B cell (primary cell): ENCODE measurements around the gene C11orf86. TPM values are rescaled to one million over a fixed set of nuclear protein-coding genes. Genes with fewer than 3 reads are reported as not detected.

Experiments used
- ATAC-seq: fragments of 200-7000 bp; cut with Tn5 transposase; one replicate; pipeline ENCODE4 v1.10.0; 2021; ENCODE audit warnings: low read depth, mild to moderate bottlenecking, moderate number of reproducible peaks, moderate library complexity
- CTCF ChIA-PET: fragments of 350-600 bp; sonication (Branson Sonifier 250); formaldehyde crosslinking; loops from one replicate; lab custom pipeline; 2021; ENCODE audit warnings: antibody characterized with exemption, inconsistent platforms; lab: Charles Lee
- POLR2A ChIA-PET: fragments of 350-600 bp; sonication (Branson Sonifier 250); formaldehyde crosslinking; loops from one replicate; lab custom pipeline; 2021; ENCODE audit warnings: antibody characterized with exemption; lab: Charles Lee
- DNase-seq: peaks from one replicate; pipeline ENCODE4 v3.0.0; 2013
- H2AFZ ChIP-seq: 2 replicates; pipeline ENCODE4 v1.6.1; 2012; ENCODE audit warnings: mild to moderate bottlenecking, low read depth, low read length; ENCODE audit not compliant: insufficient read depth, poor library complexity, severe bottlenecking
- H3K27ac ChIP-seq, 2 donors: 1 replicate in 1 of 2; 2 replicates in 1 of 2; pipeline ENCODE4 v1.5.1; 2012 to 2013; ENCODE audit warnings: low read length in 2 of 2, mild to moderate bottlenecking in 2 of 2, moderate library complexity in 1 of 2
- H3K27me3 ChIP-seq, 4 experiments: fragments of 200-600 bp in 1 of 4; sonication (generic) in 1 of 4; replicated peaks in 1 of 4; 1 replicate in 2 of 4; 2 replicates in 2 of 4; pipeline versions ENCODE4 v1.6.1 to v1.7.0; 2013 to 2016; ENCODE audit warnings: low read length in 3 of 4, mild to moderate bottlenecking in 2 of 4, mixed read lengths in 1 of 4, moderate library complexity in 1 of 4; ENCODE audit not compliant: insufficient read depth in 4 of 4, control insufficient read depth in 3 of 4; ENCODE audit errors: control extremely low read depth in 1 of 4
- H3K36me3 ChIP-seq, 2 experiments: replicated peaks in 1 of 2; 1 replicate in 1 of 2; 2 replicates in 1 of 2; pipeline versions ENCODE4 v1.6.1 to v1.7.1; 2013; ENCODE audit warnings: low read length in 1 of 2; ENCODE audit not compliant: insufficient read depth in 2 of 2, control insufficient read depth in 1 of 2; ENCODE audit errors: control extremely low read depth in 1 of 2, extremely low read depth in 1 of 2
- H3K4me1 ChIP-seq, 2 donors: fragments of 200-600 bp in 1 of 2; sonication (generic) in 1 of 2; 1 replicate in 1 of 2; 2 replicates in 1 of 2; pipeline versions ENCODE4 v1.5.1 to v1.6.1; 2013 to 2017; ENCODE audit warnings: low read length in 2 of 2; ENCODE audit not compliant: control insufficient read depth in 2 of 2, insufficient read depth in 2 of 2
- H3K4me2 ChIP-seq: replicated peaks from 2 replicates; pipeline ENCODE3; 2012; ENCODE audit warnings: mild to moderate bottlenecking, low read depth, low read length; ENCODE audit not compliant: poor library complexity, severe bottlenecking
- H3K4me3 ChIP-seq, 5 experiments: fragments of 200-600 bp in 1 of 5; sonication (generic) in 1 of 5; 1 replicate in 3 of 5; 2 replicates in 2 of 5; pipeline versions ENCODE4 v1.5.1 to v1.7.0; 2011 to 2016; ENCODE audit warnings: low read length in 4 of 5, mild to moderate bottlenecking in 4 of 5, low read depth in 2 of 5, control low read depth in 1 of 5, moderate library complexity in 1 of 5; ENCODE audit not compliant: insufficient read depth in 1 of 5; ENCODE audit errors: control extremely low read depth in 1 of 5, extremely low read depth in 1 of 5
- H3K79me2 ChIP-seq: fragments of 200-600 bp; sonication (generic); one replicate; pipeline ENCODE4 v1.6.0; 2016; ENCODE audit warnings: low read length; ENCODE audit not compliant: control insufficient read depth, insufficient read depth
- H3K9ac ChIP-seq: fragments of 200-600 bp; sonication (generic); 2 replicates; pipeline ENCODE4 v1.6.1; 2017; ENCODE audit warnings: mild to moderate bottlenecking, low read length, moderate library complexity
- H3K9me3 ChIP-seq, 3 donors: one replicate each; pipeline versions ENCODE4 v1.6.1 to v1.7.1; 2013; ENCODE audit warnings: low read length in 2 of 3; ENCODE audit not compliant: control insufficient read depth in 2 of 3, insufficient read depth in 1 of 3; ENCODE audit errors: control extremely low read depth in 1 of 3
- H4K20me1 ChIP-seq: 2 replicates; pipeline ENCODE4 v1.6.0; 2012; ENCODE audit warnings: mild to moderate bottlenecking, low read length; ENCODE audit not compliant: insufficient read depth, control insufficient read depth, poor library complexity, severe bottlenecking
- H3K27ac Mint-ChIP-seq: one replicate; pipeline ENCODE4 v1.8.0; 2021; ENCODE audit warnings: mixed read lengths
- H3K27me3 Mint-ChIP-seq: one replicate; pipeline ENCODE4 v1.8.0; 2021; ENCODE audit warnings: mixed read lengths
- H3K4me1 Mint-ChIP-seq: one replicate; pipeline ENCODE4 v1.8.0; 2021; ENCODE audit warnings: mixed read lengths
- H3K4me3 Mint-ChIP-seq: one replicate; pipeline ENCODE4 v1.8.0; 2021; ENCODE audit warnings: mixed read lengths
- H3K9me3 Mint-ChIP-seq: one replicate; pipeline ENCODE4 v1.8.0; 2022; ENCODE audit warnings: mixed read lengths; ENCODE audit not compliant: insufficient read depth
- EZH2 ChIP-seq: IDR thresholded peaks from 2 replicates; pipeline ENCODE4 v1.6.1; 2012; ENCODE audit warnings: borderline replicate concordance, low read depth, mild to moderate bottlenecking, moderate library complexity, low read length; ENCODE audit not compliant: insufficient read depth, poor library complexity, severe bottlenecking
- WGBS: methylation state at CpG from one replicate; pipeline ENCODE4 v1.1.5; 2013; ENCODE audit warnings: missing lambda C conversion rate; ENCODE audit not compliant: insufficient coverage; 5-methylcytosine and 5-hydroxymethylcytosine counted together
- intact Hi-C: fragments of 100-400 bp; cut with micrococcal nuclease; formaldehyde crosslinking; loops from one replicate; pipeline ENCODE4 v1.10.0; 2022
- polyA plus RNA-seq: library from polyadenylated mRNA; depleted of rRNA; stranded (reverse); fragments of >200 nt; gene quantifications from 2 replicates; pipeline ENCODE4 v1.2.3, GENCODE V29; 2012
- total RNA-seq, 2 donors: library from RNA; stranded (reverse); fragments of 120-200 nt in 1 of 2; gene quantifications; 1 replicate in 1 of 2; 2 replicates in 1 of 2; pipeline versions ENCODE4 v1.2.3 to v1.2.4, GENCODE V29; 2013 to 2022
- TF ChIP-seq, protein P1 (sequence below): fragments of 200-600 bp; IDR thresholded peaks from one replicate; pipeline ENCODE4 v1.8.0; 2022; ENCODE audit warnings: antibody characterized with exemption, mild to moderate bottlenecking

Gene C11orf86
- total and polyA plus RNA-seq, 2 donors (not counting 1 experiment from before 2014, with no cell fraction given) = not detected

DNA sequence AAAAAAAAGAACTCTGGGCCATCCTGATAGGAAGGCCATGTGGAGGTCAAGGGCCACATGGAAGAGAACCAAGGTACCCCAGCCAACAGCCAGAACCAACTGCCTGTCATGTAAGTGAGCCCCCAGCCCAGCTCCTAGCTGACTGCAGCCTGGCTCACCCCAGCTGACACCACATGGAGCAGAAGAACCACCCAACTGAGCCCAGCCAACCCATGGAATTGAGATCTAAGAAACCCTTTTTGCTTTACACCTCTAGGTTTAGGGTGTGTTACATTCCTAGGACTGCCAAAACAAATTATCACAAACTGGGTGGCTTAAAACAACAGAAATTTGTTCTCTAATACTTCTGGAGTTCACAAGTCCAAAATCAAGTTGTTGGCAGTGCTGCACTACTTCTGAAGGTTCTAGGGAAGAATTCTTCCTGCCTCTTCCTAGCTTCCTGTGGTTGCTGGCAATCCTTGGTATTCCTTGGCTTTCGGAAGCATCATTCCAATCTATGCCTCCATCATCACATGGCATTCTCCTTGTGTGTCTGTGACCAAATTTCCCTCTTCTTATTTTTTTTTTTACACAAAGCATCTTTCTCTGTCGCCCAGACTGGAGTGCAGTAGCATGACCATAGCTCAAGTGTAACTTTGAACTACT lies 4.4 kb downstream of the C11orf86 start:
- Histone ChIP-seq H3K4me3 (no peak overlapping the region), H3K79me2 (no peaks in the 10 kb centered on the region), H3K9ac (no peak overlapping the region), H3K4me1 (no peaks in the 10 kb centered on the region), H3K27ac (no peak overlapping the region), H3K4me2 (no peak overlapping the region), H4K20me1 (no peaks in the 10 kb centered on the region), H2AFZ (no peak overlapping the region), H3K27me3 (peaks cover 0 to 18% (median 0%) of the 10 kb centered on the region in 4 experiments), H3K9me3 (peaks cover 0 to 37% (median 8%) of the 10 kb centered on the region in 3 donors), H3K36me3 (no peaks in the 10 kb centered on the region)
- ChIA-PET POLR2A (no interaction called here), CTCF (interaction anchor here (0.6 to 0.7 kb wide), 2 partner anchors 36 to 78 kb away, joined by 3 to 6 read pairs; no protein-coding TSS in a partner anchor)
- Mint-ChIP-seq H3K27ac (no peak overlapping the region), H3K27me3 (peaks cover 21% of the 10 kb centered on the region), H3K9me3 (peaks cover 2% of the 10 kb centered on the region), H3K4me1 (no peaks in the 10 kb centered on the region), H3K4me3 (no peak overlapping the region)
- DNase-seq (no peak), ATAC-seq (no peak)
- WGBS = 100% methylated on average over 2 of the region's 2 CpGs
- TF ChIP-seq EZH2 = no peak
- TF ChIP-seq, protein P1, sequence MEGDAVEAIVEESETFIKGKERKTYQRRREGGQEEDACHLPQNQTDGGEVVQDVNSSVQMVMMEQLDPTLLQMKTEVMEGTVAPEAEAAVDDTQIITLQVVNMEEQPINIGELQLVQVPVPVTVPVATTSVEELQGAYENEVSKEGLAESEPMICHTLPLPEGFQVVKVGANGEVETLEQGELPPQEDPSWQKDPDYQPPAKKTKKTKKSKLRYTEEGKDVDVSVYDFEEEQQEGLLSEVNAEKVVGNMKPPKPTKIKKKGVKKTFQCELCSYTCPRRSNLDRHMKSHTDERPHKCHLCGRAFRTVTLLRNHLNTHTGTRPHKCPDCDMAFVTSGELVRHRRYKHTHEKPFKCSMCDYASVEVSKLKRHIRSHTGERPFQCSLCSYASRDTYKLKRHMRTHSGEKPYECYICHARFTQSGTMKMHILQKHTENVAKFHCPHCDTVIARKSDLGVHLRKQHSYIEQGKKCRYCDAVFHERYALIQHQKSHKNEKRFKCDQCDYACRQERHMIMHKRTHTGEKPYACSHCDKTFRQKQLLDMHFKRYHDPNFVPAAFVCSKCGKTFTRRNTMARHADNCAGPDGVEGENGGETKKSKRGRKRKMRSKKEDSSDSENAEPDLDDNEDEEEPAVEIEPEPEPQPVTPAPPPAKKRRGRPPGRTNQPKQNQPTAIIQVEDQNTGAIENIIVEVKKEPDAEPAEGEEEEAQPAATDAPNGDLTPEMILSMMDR = no peak
- intact Hi-C loops = no loop called here

DNA sequence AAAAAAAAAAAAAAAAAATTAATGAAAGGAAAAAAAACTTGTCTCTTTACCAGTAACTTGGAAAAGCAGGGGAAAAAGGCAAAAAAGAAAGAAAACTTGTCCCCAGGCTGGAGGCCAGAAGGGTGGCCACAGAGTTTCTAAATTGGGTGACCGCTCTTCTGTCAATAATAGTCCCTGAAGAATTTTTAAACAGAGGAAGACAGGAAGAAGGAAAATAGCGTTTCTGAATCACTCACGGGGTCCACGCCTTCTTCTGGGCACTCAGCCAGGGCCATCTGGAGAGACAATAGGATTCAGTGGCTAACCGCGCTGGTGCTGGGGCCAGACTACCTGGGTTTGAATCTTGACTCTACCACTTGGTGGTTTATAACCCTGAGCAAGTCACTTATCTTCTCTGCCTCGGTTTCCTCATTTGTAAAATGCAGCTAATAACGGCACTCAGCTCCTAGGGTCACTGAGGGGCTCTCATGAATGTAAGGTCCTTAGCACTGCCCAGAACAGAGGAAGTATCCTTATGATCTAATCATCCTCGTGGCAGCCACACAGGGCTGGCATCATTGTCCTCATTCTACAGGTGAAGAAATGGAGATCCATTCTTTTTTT lies 7.0 kb downstream of the C11orf86 start:
- Mint-ChIP-seq H3K27ac (no peak overlapping the region), H3K27me3 (peaks cover 31% of the 10 kb centered on the region), H3K4me1 (no peaks in the 10 kb centered on the region), H3K9me3 (peaks cover 2% of the 10 kb centered on the region), H3K4me3 (no peak overlapping the region)
- Histone ChIP-seq H3K9me3 (peaks cover 0 to 25% (median 7%) of the 10 kb centered on the region in 3 donors), H3K36me3 (no peaks in the 10 kb centered on the region), H3K79me2 (no peaks in the 10 kb centered on the region), H2AFZ (no peak overlapping the region), H3K4me1 (no peaks in the 10 kb centered on the region), H3K4me2 (no peak overlapping the region), H4K20me1 (no peaks in the 10 kb centered on the region), H3K27ac (no peak overlapping the region), H3K9ac (no peak overlapping the region), H3K4me3 (no peak overlapping the region), H3K27me3 (peaks cover 0 to 17% (median 0%) of the 10 kb centered on the region in 4 experiments)
- POLR2A ChIA-PET = no interaction called here
- no peak for TF ChIP-seq EZH2
- TF ChIP-seq, protein P1 = no peak
- CTCF ChIA-PET = no interaction called here
- no peak for DNase-seq
- WGBS = 4% methylated on average over 8 of the region's 9 CpGs
- ATAC-seq = no peak
- intact Hi-C loops = no loop called here
